IMR-90 (cell line): ENCODE measurements around the gene STAT4. TPM values are rescaled to one million over a fixed set of nuclear protein-coding genes. Genes with fewer than 3 reads are reported as not detected.

Source experiments
- ATAC-seq: fragments of 200-7000 bp; cut with Tn5 transposase; 2 replicates; pipeline ENCODE4 v1.9.1; 2020; ENCODE audit warnings: low read depth, mild to moderate bottlenecking, moderate library complexity
- BruUV-seq: library from RNA; stranded (reverse); fragments of 400-500 nt; replicated peaks from 2 replicates; lab custom pipeline; 2021; lab: Mats Ljungman, UMichigan
- CTCF ChIA-PET: fragments of 300-600 bp; formaldehyde crosslinking; extraction: SDS; loops from one replicate; lab custom pipeline; 2021; ENCODE audit warnings: antibody characterized with exemption; lab: Yijun Ruan, JAX
- POLR2A ChIA-PET: fragments of 300-600 bp; sonication (Branson Sonifier 250); formaldehyde crosslinking; loops from one replicate; lab custom pipeline; 2022; ENCODE audit warnings: antibody characterized with exemption; ENCODE audit not compliant: unreplicated experiment; lab: Charles Lee
- DNase-seq: peaks from one replicate; pipeline ENCODE4 v3.0.0; 2013
- H2AFZ ChIP-seq: replicated peaks from 2 replicates; pipeline ENCODE3; 2013; ENCODE audit warnings: low read length, mild to moderate bottlenecking; ENCODE audit not compliant: poor library complexity
- H2AK5ac ChIP-seq: 2 replicates; pipeline ENCODE4 v1.6.1; 2013; ENCODE audit warnings: low read depth, low read length, inconsistent platforms
- H2AK9ac ChIP-seq: replicated peaks from 2 replicates; pipeline ENCODE3; 2013; ENCODE audit warnings: mild to moderate bottlenecking, low read depth, low read length, moderate library complexity; ENCODE audit not compliant: poor library complexity
- H2BK120ac ChIP-seq: 2 replicates; pipeline ENCODE4 v1.6.1; 2013; ENCODE audit warnings: low read depth, low read length, inconsistent platforms
- H2BK15ac ChIP-seq: 3 replicates; pipeline ENCODE4 v1.6.1; 2013; ENCODE audit warnings: low read depth, low read length, inconsistent platforms
- H2BK20ac ChIP-seq: 2 replicates; pipeline ENCODE4 v1.6.1; 2013; ENCODE audit warnings: low read depth, mild to moderate bottlenecking, inconsistent platforms, low read length, moderate library complexity
- H2BK5ac ChIP-seq: 2 replicates; pipeline ENCODE4 v1.6.1; 2013; ENCODE audit warnings: mild to moderate bottlenecking, low read depth, low read length, inconsistent platforms; ENCODE audit not compliant: poor library complexity, severe bottlenecking
- H3K14ac ChIP-seq: replicated peaks from 2 replicates; pipeline ENCODE4 v1.6.1; 2013; ENCODE audit warnings: low read depth, low read length, inconsistent platforms
- H3K18ac ChIP-seq: 2 replicates; pipeline ENCODE4 v1.6.1; 2013; ENCODE audit warnings: low read depth, low read length, control low read depth
- H3K23ac ChIP-seq: 2 replicates; pipeline ENCODE4 v1.6.1; 2013; ENCODE audit warnings: low read depth, low read length, inconsistent platforms
- H3K27ac ChIP-seq: 2 replicates; pipeline ENCODE4 v1.5.1; 2013; ENCODE audit warnings: mild to moderate bottlenecking, control low read depth, low read length; ENCODE audit not compliant: insufficient read depth
- H3K27me3 ChIP-seq: 2 replicates; pipeline ENCODE4 v1.6.1; 2013; ENCODE audit warnings: low read length; ENCODE audit not compliant: control insufficient read depth, insufficient read depth
- H3K36me3 ChIP-seq: 2 replicates; pipeline ENCODE4 v1.6.1; 2013; ENCODE audit warnings: low read length, mixed read lengths; ENCODE audit not compliant: control insufficient read depth, insufficient read depth
- H3K4ac ChIP-seq: 2 replicates; pipeline ENCODE4 v1.6.1; 2013; ENCODE audit warnings: low read depth, low read length, inconsistent platforms
- H3K4me1 ChIP-seq: 2 replicates; pipeline ENCODE4 v1.6.1; 2013; ENCODE audit warnings: low read length, mixed read lengths; ENCODE audit not compliant: control insufficient read depth, insufficient read depth
- H3K4me2 ChIP-seq: 2 replicates; pipeline ENCODE4 v1.6.1; 2013; ENCODE audit warnings: low read depth, mild to moderate bottlenecking, control low read depth, low read length, moderate library complexity
- H3K4me3 ChIP-seq: 2 replicates; pipeline ENCODE4 v1.5.1; 2013; ENCODE audit warnings: low read depth, mild to moderate bottlenecking, control low read depth, low read length, moderate library complexity; ENCODE audit not compliant: insufficient read depth
- H3K56ac ChIP-seq: 2 replicates; pipeline ENCODE4 v1.6.1; 2013; ENCODE audit warnings: low read length, inconsistent platforms; ENCODE audit not compliant: insufficient read depth; ENCODE audit errors: extremely low read depth
- H3K79me1 ChIP-seq, 2 experiments: 2 replicates each; pipeline ENCODE4 v1.6.1; 2013; ENCODE audit warnings: low read length in 2 of 2, inconsistent platforms in 1 of 2, low read depth in 1 of 2
- H3K9ac ChIP-seq: 2 replicates; pipeline ENCODE4 v1.6.1; 2013; ENCODE audit warnings: low read depth, low read length, control low read depth
- H3K9me1 ChIP-seq: 2 replicates; pipeline ENCODE4 v1.6.1; 2013; ENCODE audit warnings: low read length, inconsistent platforms; ENCODE audit not compliant: insufficient read depth
- H3K9me3 ChIP-seq: 2 replicates; pipeline ENCODE4 v1.6.1; 2013; ENCODE audit warnings: low read length; ENCODE audit not compliant: control insufficient read depth, insufficient read depth
- H4K20me1 ChIP-seq: 2 replicates; pipeline ENCODE4 v1.6.1; 2013; ENCODE audit warnings: low read length, inconsistent platforms; ENCODE audit not compliant: insufficient read depth
- H4K5ac ChIP-seq: 2 replicates; pipeline ENCODE4 v1.6.1; 2013; ENCODE audit warnings: mild to moderate bottlenecking, low read depth, low read length, control low read depth
- H4K8ac ChIP-seq, 2 experiments: 2 replicates each; pipeline ENCODE4 v1.6.1; 2013; ENCODE audit warnings: low read depth in 2 of 2, low read length in 2 of 2, control low read depth in 1 of 2, inconsistent platforms in 1 of 2
- H4K91ac ChIP-seq: 2 replicates; pipeline ENCODE4 v1.6.1; 2013; ENCODE audit warnings: low read depth, low read length, inconsistent platforms; ENCODE audit not compliant: insufficient read depth
- BHLHE40 ChIP-seq: fragments of 150-350 bp; IDR thresholded peaks from 2 replicates; pipeline ENCODE4 v1.6.1; 2016; ENCODE audit warnings: mild to moderate bottlenecking, low read depth, low read length
- CEBPB ChIP-seq: IDR thresholded peaks from 2 replicates; pipeline ENCODE4 v1.6.1; 2012; ENCODE audit warnings: low read depth, low read length, improper control_type of control experiment
- CTCF ChIP-seq: conservative IDR thresholded peaks from 2 replicates; pipeline ENCODE4 v1.5.1; 2012; ENCODE audit warnings: mild to moderate bottlenecking, low read depth, low read length, improper control_type of control experiment
- MAFK ChIP-seq: IDR thresholded peaks from 2 replicates; pipeline ENCODE4 v1.6.1; 2012; ENCODE audit warnings: low read depth, low read length, improper control_type of control experiment
- USF2 ChIP-seq: fragments of 150-350 bp; IDR thresholded peaks from 2 replicates; pipeline ENCODE4 v1.6.1; 2017; ENCODE audit warnings: mild to moderate bottlenecking, antibody characterized with exemption, low read length, low read depth
- WGBS, 2 experiments: methylation state at CpG; one replicate each; pipeline versions ENCODE4 v1.1.5 to v1.1.7; 2013; ENCODE audit warnings: missing lambda C conversion rate in 2 of 2; ENCODE audit not compliant: insufficient read length in 1 of 2; ENCODE audit errors: extremely low coverage in 2 of 2; 5-methylcytosine and 5-hydroxymethylcytosine counted together
- dilution Hi-C: fragments of 300-500 bp; cut with HindIII; formaldehyde crosslinking; loops from one replicate; pipeline ENCODE4 v1.14.3; 2018; ENCODE audit warnings: low sequenced_read_pairs; ENCODE audit not compliant: unreplicated experiment
- in situ Hi-C: fragments of 300-500 bp; cut with MboI; formaldehyde crosslinking; loops from 3 replicates; pipeline ENCODE4 v1.14.3; 2019; ENCODE audit warnings: low sequenced_read_pairs, inconsistent platforms, mixed read lengths
- intact Hi-C: fragments of 100-400 bp; cut with micrococcal nuclease; formaldehyde crosslinking; loops from 2 replicates; pipeline ENCODE4 v1.10.0; 2022
- polyA plus RNA-seq, 3 experiments: library from polyadenylated mRNA; depleted of rRNA; stranded (reverse); fragments of >200 nt; gene quantifications; 2 replicates each; pipeline ENCODE4 v1.2.3, GENCODE V29; 2012; ENCODE audit warnings: low replicate concordance in 1 of 3
- total RNA-seq: library from RNA; depleted of rRNA; stranded (reverse); fragments of >200 nt; gene quantifications from 2 replicates; pipeline ENCODE4 v1.2.3, GENCODE V29; 2012

STAT4 gene
- total and polyA plus RNA-seq, 2 of the 4 experiments (the other 2 are of a cell fraction), result 0.36 to 0.48 TPM

GRCh38 chr2:191149391-191149790 lies 1.4 kb downstream of the STAT4 start:
- POLR2A ChIA-PET, result no interaction called here
- H2AK9ac ChIP-seq, result no peak overlapping the region
- H3K23ac ChIP-seq, result no peak overlapping the region
- no peak overlapping the region for H3K56ac ChIP-seq
- peaks cover 2% of the 10 kb centered on the region; the same call in 1 of the 2 replicates for H3K9me1 ChIP-seq
- intact Hi-C loops, result no loop called here
- no peak overlapping the region for H2BK120ac ChIP-seq
- peaks cover 1% of the 10 kb centered on the region; the same call in 1 of the 2 replicates for H3K27me3 ChIP-seq
- H3K4me1 ChIP-seq, result no peaks in the 10 kb centered on the region
- TF ChIP-seq BHLHE40 (no peak), USF2 (no peak), CTCF (no peak), MAFK (no peak), CEBPB (no peak)
- in situ Hi-C loops, result loop anchor here (25.0 kb wide), 1 partner anchor 362 kb away; no protein-coding TSS in a partner anchor
- H4K5ac ChIP-seq, result no peak overlapping the region
- no peaks in the 10 kb centered on the region for H3K9me3 ChIP-seq
- no peak overlapping the region for H2AK5ac ChIP-seq
- H3K4me3 ChIP-seq, result no peak overlapping the region
- H3K4ac ChIP-seq, result no peak overlapping the region
- no TSS peak for BruUV-seq
- H2BK15ac ChIP-seq, result no peak overlapping the region
- DNase-seq, result no peak
- H3K18ac ChIP-seq, result no peak overlapping the region
- CTCF ChIA-PET, result interaction anchor here (1.1 kb wide), 1 partner anchor 98 kb away, joined by 4 read pairs; no protein-coding TSS in a partner anchor
- no peak overlapping the region for H3K9ac ChIP-seq
- H3K4me2 ChIP-seq, result no peak overlapping the region
- ATAC-seq, result no peak
- no peak overlapping the region for H2AFZ ChIP-seq
- H4K91ac ChIP-seq, result no peak overlapping the region
- H2BK20ac ChIP-seq, result no peak overlapping the region
- H4K20me1 ChIP-seq, result no peaks in the 10 kb centered on the region
- H3K27ac ChIP-seq, result no peak overlapping the region
- H4K8ac ChIP-seq, result no peak overlapping the region
- H3K79me1 ChIP-seq, result no peaks in the 10 kb centered on the region
- no peak overlapping the region for H3K14ac ChIP-seq
- no CpG with 5 or more reads among the region's 4 CpGs for WGBS, 2 experiments
- H2BK5ac ChIP-seq, result no peak overlapping the region
- no peaks in the 10 kb centered on the region for H3K36me3 ChIP-seq
- dilution Hi-C loops, result no loop called here
